HCT116 (cell line): ENCODE measurements around the gene IGDCC3.

ENCODE experiments used
- ATF3 ChIP-seq: IDR thresholded peaks from 2 replicates; pipeline ENCODE4 v1.6.1; 2012
- CTCF ChIP-seq, 3 experiments: fragments of 200-600 bp in 1 of 3; sonication (generic) in 1 of 3; IDR thresholded peaks in 2 of 3; conservative IDR thresholded peaks in 1 of 3; 2 replicates each; pipeline ENCODE4 v1.5.1; 2012 to 2017; ENCODE audit warnings: low read depth in 2 of 3, low read length in 2 of 3, antibody characterized with exemption in 1 of 3, borderline replicate concordance in 1 of 3, control low read depth in 1 of 3, mild to moderate bottlenecking in 1 of 3, mixed read lengths in 1 of 3, mixed run types in 1 of 3, moderate library complexity in 1 of 3; ENCODE audit not compliant: insufficient read depth in 1 of 3
- EZH2phosphoT487 ChIP-seq: fragments of 200-600 bp; IDR thresholded peaks from 2 replicates; pipeline ENCODE4 v1.6.1; 2018; ENCODE audit warnings: antibody characterized with exemption, borderline replicate concordance
- POLR2A ChIP-seq: IDR thresholded peaks from 2 replicates; pipeline ENCODE4 v1.7.0; 2011; ENCODE audit warnings: borderline replicate concordance; ENCODE audit not compliant: insufficient read depth, insufficient read length; ENCODE audit errors: extremely low read depth
- RAD21 ChIP-seq: IDR thresholded peaks from 2 replicates; pipeline ENCODE4 v1.6.1; 2012; ENCODE audit warnings: low read depth, mild to moderate bottlenecking
- SIN3A ChIP-seq: IDR thresholded peaks from 2 replicates; pipeline ENCODE4 v1.6.1; 2012; ENCODE audit warnings: low read depth
- SRF ChIP-seq: IDR thresholded peaks from 2 replicates; pipeline ENCODE4 v1.6.1; 2012; ENCODE audit warnings: low read depth
- YY1 ChIP-seq: IDR thresholded peaks from 2 replicates; pipeline ENCODE4 v1.6.1; 2011; ENCODE audit warnings: low read length, low read depth, moderate library complexity, mild to moderate bottlenecking; ENCODE audit not compliant: insufficient replicate concordance; ENCODE audit errors: extremely low read depth

GRCh38 chr15:65292938-65293518 is 84.8 kb downstream of the IGDCC3 start:
- TF ChIP-seq CTCF (IDR thresholded peaks at IDR 0.05 in 2 of 3, conservative IDR thresholded peaks at IDR 0.05 in 1 of 3; ENCODE audit: borderline replicate concordance in 1 of 3, insufficient read depth in 1 of 3, low read depth in 2 of 3, low read length in 2 of 3): no peak
- no peak for TF ChIP-seq ATF3
- TF ChIP-seq RAD21: no peak
- TF ChIP-seq SRF: no peak
- no peak for TF ChIP-seq EZH2phosphoT487
- TF ChIP-seq SIN3A: no peak
- TF ChIP-seq POLR2A: no peak
- no peak for TF ChIP-seq YY1
